Fibroblast of villous mesenchyme (primary cell): ENCODE results near the gene DNAJB6. TPM values are rescaled to one million over a fixed set of nuclear protein-coding genes. Genes with fewer than 3 reads are reported as not detected.

Experiments
- DNase-seq: peaks from one replicate; pipeline ENCODE4 v3.0.0-alpha.2; 2010; ENCODE audit warnings: low read depth
- H3K4me3 ChIP-seq: 2 replicates; pipeline ENCODE4 v1.5.1; 2011; ENCODE audit warnings: low read depth, mild to moderate bottlenecking, low read length
- total RNA-seq: library from RNA; depleted of rRNA; stranded (reverse); fragments of >200 nt; gene quantifications from 2 replicates; pipeline ENCODE4 v1.2.3, GENCODE V29; 2012
- TF ChIP-seq, protein P1 (sequence below): IDR thresholded peaks from 2 replicates; pipeline ENCODE4 v1.5.1; 2012; ENCODE audit warnings: low read depth, mild to moderate bottlenecking, low read length; ENCODE audit not compliant: insufficient read depth

Gene DNAJB6
- total RNA-seq, 1 donor = 123 TPM

DNA sequence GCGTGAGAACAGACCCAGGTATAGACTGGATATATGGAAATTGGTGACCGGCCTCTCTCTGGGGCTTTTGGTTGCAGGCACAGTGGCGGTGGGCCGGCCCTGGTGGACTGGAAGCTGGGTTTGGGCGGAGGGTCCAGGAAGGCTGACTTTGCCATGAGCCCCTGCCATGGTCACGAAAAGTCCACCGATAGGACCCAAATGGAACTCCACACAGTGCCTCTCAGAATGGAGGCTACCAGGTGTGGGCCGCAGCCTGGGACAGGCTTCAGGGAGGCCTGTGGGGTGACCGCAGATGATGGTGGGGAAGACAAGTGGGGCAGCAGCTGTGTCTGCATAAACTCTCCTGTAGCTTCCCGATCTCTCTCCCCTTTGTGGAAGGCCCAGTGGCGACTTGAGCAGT lies 123.2 kb downstream of the DNAJB6 start:
- TF ChIP-seq, protein P1, sequence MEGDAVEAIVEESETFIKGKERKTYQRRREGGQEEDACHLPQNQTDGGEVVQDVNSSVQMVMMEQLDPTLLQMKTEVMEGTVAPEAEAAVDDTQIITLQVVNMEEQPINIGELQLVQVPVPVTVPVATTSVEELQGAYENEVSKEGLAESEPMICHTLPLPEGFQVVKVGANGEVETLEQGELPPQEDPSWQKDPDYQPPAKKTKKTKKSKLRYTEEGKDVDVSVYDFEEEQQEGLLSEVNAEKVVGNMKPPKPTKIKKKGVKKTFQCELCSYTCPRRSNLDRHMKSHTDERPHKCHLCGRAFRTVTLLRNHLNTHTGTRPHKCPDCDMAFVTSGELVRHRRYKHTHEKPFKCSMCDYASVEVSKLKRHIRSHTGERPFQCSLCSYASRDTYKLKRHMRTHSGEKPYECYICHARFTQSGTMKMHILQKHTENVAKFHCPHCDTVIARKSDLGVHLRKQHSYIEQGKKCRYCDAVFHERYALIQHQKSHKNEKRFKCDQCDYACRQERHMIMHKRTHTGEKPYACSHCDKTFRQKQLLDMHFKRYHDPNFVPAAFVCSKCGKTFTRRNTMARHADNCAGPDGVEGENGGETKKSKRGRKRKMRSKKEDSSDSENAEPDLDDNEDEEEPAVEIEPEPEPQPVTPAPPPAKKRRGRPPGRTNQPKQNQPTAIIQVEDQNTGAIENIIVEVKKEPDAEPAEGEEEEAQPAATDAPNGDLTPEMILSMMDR = no peak
- no peak for DNase-seq
- no peak overlapping the region for H3K4me3 ChIP-seq

DNA sequence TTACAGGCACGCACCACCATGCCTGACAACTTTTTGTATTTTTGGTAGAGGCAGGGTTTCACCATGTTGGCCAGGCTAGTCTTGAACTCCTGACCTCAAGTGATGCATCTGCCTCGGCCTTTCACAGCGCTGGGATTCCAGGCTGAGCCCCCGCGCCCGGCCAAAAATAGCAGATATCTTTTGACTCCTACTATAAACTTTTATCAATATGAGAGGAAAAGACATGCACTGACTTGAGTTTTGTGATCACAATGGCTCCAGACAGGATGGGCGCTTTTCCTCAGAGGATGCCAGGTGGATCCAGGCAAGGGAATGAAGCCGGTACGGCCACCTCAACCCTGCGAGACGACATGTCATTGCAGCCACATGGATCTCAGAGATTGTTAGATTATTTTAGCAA lies 123.9 kb downstream of the DNAJB6 start:
- DNase-seq = no peak
- H3K4me3 ChIP-seq = no peak overlapping the region
- TF ChIP-seq, protein P1 = no peak

DNA sequence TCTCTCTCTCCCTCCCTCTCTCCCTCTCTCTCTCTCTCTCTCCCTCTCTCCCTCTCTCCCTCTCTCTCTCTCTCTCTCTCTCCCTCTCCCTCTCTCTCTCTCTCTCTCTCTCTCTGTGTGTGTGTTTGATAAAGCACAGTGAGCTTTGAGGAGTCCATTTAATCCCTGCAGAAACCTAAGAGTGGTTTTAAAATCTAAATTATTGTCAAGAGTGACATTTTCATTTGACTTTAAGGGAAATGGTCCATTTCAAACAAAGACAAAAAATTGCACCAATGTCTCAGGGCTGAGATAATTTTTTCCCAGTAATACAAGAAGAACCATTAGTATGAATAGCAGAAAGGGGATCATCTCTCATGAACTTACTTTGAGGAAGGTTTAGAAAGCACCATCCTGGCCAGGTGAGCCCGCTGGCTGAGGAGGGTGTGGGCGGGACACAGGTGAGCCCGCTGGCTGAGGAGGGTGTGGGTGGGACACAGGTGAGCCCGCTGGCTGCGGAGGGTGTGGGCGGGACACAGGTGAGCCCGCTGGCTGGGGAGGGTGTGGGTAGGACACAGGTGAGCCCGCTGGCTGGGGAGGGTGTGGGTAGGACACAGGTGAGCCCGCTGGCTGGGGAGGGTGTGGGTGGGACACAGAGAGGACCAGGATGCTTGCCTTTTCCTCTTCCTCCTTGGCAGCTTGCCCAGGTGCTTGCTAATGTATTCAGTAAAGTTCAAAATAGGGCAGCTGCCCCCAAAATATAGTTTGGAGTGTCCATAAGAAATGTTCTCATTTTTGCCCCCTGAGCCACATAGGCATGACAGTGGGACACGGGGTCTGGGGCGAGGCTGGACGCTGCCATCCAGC lies 125.0 kb downstream of the DNAJB6 start:
- TF ChIP-seq, protein P1 = no peak

DNA sequence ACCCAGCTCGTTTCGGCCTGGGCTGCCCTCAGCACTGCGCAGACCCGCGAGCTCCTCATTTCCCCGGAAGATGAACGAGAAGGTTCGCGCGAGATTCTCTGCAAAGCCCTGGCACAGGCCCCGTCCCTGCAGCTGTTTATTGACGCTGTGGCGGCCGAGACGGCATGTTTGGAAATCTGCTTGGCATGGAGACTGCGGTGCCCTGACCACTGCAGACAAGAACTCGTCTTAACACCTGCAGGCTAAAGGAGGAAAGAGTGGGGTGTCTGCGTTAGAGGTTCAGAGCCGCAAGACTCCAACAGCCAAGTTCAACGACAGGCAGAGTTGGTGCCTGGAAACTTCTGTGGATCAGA lies 125.6 kb downstream of the DNAJB6 start:
- TF ChIP-seq, protein P1 = no peak
- no peak for DNase-seq

More for the DNA sequence above, 125.0 kb downstream of the DNAJB6 start:
- DNase-seq = no peak
- H3K4me3 ChIP-seq = no peak overlapping the region

DNA sequence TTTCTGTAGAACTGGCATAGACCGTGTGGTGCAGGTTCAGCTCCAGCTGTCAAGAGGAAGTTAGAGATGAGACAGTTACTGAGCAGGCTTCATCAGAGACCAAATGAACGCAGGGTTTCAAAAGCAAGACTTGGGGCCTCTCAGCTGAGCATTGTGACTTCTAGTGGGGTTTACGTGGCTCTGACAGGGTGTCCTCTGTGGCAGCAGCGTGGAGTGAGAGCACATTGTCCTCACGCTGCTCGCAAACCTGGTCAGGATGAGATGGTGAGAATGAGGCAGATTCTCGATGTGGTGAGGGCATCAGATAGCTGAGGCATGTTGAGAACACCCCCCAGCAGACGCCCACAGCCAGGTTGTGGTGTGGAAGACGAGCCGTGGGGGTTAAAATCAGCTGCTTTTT lies 126.0 kb downstream of the DNAJB6 start:
- TF ChIP-seq, protein P1 = no peak
- no peak overlapping the region for H3K4me3 ChIP-seq
- no peak for DNase-seq

More for the DNA sequence above, 125.6 kb downstream of the DNAJB6 start:
- H3K4me3 ChIP-seq = no peak overlapping the region

DNA sequence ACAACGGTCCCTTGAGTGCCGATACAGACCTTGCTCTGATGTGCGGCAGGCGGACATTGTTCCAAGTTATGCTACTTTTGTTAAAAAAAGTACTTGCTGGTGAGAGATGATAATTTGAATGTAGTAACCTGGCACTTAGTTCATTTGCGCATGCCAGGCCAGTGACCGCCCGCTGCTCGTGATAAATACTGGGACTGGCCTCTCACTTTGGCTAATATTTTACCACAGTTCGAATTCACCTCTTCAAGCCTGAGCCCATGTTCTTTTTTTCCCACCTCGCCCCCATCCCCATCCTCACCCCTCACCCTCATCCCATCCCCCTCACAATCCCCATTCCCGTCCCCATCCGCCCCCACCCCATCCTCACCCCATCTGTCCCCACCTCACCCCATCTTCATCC lies 126.4 kb downstream of the DNAJB6 start:
- no peak for DNase-seq
- TF ChIP-seq, protein P1 = no peak
- H3K4me3 ChIP-seq = no peak overlapping the region
